MM.1S (cell line): Measurements from ENCODE around the gene PPP2R5B.

Experiments
- CTCF ChIP-seq: fragments of 300-600 bp; sonication (generic); IDR thresholded peaks from 2 replicates; pipeline ENCODE4 v1.5.1; 2016; ENCODE audit warnings: antibody characterized with exemption, low read length, mixed read lengths
- EZH2 ChIP-seq: fragments of 300-600 bp; sonication (generic); optimal IDR thresholded peaks from 2 replicates; pipeline ENCODE3; 2017; ENCODE audit warnings: low read depth, mild to moderate bottlenecking, antibody characterized with exemption, low read length, mixed read lengths

GRCh38 chr11:64951529-64951928 is 27.0 kb downstream of the PPP2R5B start:
- TF ChIP-seq EZH2 = no peak
- no peak for TF ChIP-seq CTCF
